ENCODE measurements around the gene BOD1L2. TPM values are rescaled to one million over a fixed set of nuclear protein-coding genes. Genes with fewer than 3 reads are reported as not detected.

The BOD1L2 gene
- total RNA-seq (not detected), polyA plus RNA-seq (not detected)
- long read RNA-seq, donor 1, result 0 reads
- long read RNA-seq, donor 2, result 0 reads
- long read RNA-seq, donor 3, result 0 reads

GRCh38 chr18:57146956-57147636 lies at the start of gene BOD1L2:
BOD1L2 (plus strand) TSS chr18:57147087; CDS start chr18:57147313, 226 bp downstream.
- no peak within 1 kb of the TSS for H3K27ac ChIP-seq
- peaks cover 0 to 12% (median 0%) of the 10 kb centered on the region in 12 donors for H3K4me1 ChIP-seq
- TF ChIP-seq POLR2A (IDR thresholded peaks at IDR 0.05) (no peak), CTCF (IDR thresholded peaks at IDR 0.05) (no peak)
- no peak for ATAC-seq
- no peaks in the 10 kb centered on the region for H3K36me3 ChIP-seq
- H3K27me3 ChIP-seq, result peaks cover 0 to 18% (median 6%) of the 10 kb centered on the region in 9 donors
- no peaks in the 10 kb centered on the region for H3K9me3 ChIP-seq
- WGBS, 4 donors, result 87 to 95% (median 93%) methylated on average over 33 to 50 of the region's 50 CpGs
- intact Hi-C loops (cut with DNase I), result no loop called here
- DNase-seq, result no peak
- no peak within 1 kb of the TSS for H3K4me3 ChIP-seq

GRCh38 chr18:57107140-57107832 lies 39.6 kb upstream of the BOD1L2 start:
- TF ChIP-seq CTCF (IDR thresholded peaks at IDR 0.05), result no peak
- TF ChIP-seq POLR2A (IDR thresholded peaks at IDR 0.05), result no peak
- Histone ChIP-seq H3K36me3 (no peaks in the 10 kb centered on the region), H3K4me1 (no peaks in the 10 kb centered on the region), H3K9me3 (no peaks in the 10 kb centered on the region), H3K27ac (no peak overlapping the region), H3K4me3 (no peak overlapping the region), H3K27me3 (peaks cover 0 to 8% (median 0%) of the 10 kb centered on the region in 9 donors)
- ATAC-seq, result peak in 2 of 4 donors; percentile 54 to 62
- DNase-seq, result no peak
- 45 to 53% (median 48%) methylated on average over 4 of the region's 4 CpGs for WGBS, 4 donors
- intact Hi-C loops (cut with DNase I), result no loop called here

- DNase-seq (no peak), ATAC-seq (no peak)
- no peaks in the 10 kb centered on the region for H3K4me1 ChIP-seq
- TF ChIP-seq POLR2A (IDR thresholded peaks at IDR 0.05) (no peak), CTCF (IDR thresholded peaks at IDR 0.05) (no peak)
- H3K27me3 ChIP-seq, result peaks cover 0 to 4% (median 0%) of the 10 kb centered on the region in 9 donors
- no peaks in the 10 kb centered on the region for H3K9me3 ChIP-seq
- H3K4me3 ChIP-seq, result no peak overlapping the region
- no peaks in the 10 kb centered on the region for H3K36me3 ChIP-seq
- intact Hi-C loops (cut with DNase I), result no loop called here
- H3K27ac ChIP-seq, result no peak overlapping the region
- WGBS, 4 donors, result 67 to 77% (median 71%) methylated on average over 4 of the region's 4 CpGs
Observed at GRCh38 chr18:57110290-57110689, 36.6 kb upstream of the BOD1L2 start.

GRCh38 chr18:57113799-57114420 lies 33.0 kb upstream of the BOD1L2 start:
- no peaks in the 10 kb centered on the region for H3K9me3 ChIP-seq
- ATAC-seq (no peak), DNase-seq (no peak)
- no peak overlapping the region for H3K4me3 ChIP-seq
- no peaks in the 10 kb centered on the region for H3K36me3 ChIP-seq
- no peak overlapping the region for H3K27ac ChIP-seq
- 66 to 78% (median 76%) methylated on average over 4 of the region's 4 CpGs for WGBS, 4 donors
- peaks cover 0 to 17% (median 0%) of the 10 kb centered on the region in 9 donors for H3K27me3 ChIP-seq
- no peaks in the 10 kb centered on the region for H3K4me1 ChIP-seq
- intact Hi-C loops (cut with DNase I), result no loop called here
- TF ChIP-seq CTCF (IDR thresholded peaks at IDR 0.05) (no peak), POLR2A (IDR thresholded peaks at IDR 0.05) (no peak)
